ENCODE results near the gene HSF5. TPM values are rescaled to one million over a fixed set of nuclear protein-coding genes. Genes with fewer than 3 reads are reported as not detected.
A peak's percentile ranks its signal among the peaks of the same experiment; 100 is the strongest.

Gene HSF5
- total RNA-seq, 1 donor from 2014 or later, result 5.5 TPM

GRCh38 chr17:58375256-58375655 lies 113.0 kb downstream of the HSF5 start:
- Mint-ChIP-seq H3K36me3 (ENCODE audit: low read depth) (no peaks in the 10 kb centered on the region), H3K9me3 (no peaks in the 10 kb centered on the region), H3K4me1 (peaks cover 22% of the 10 kb centered on the region), H3K4me3 (no peak overlapping the region), H3K27me3 (no peaks in the 10 kb centered on the region), H3K27ac (no peak overlapping the region)
- CTCF ChIA-PET, result interaction anchor here (0.9 kb wide), 1 partner anchor 58 kb away, joined by 5 read pairs; no protein-coding TSS in a partner anchor
- TF ChIP-seq CTCF (IDR thresholded peaks at IDR 0.05), result no peak
- ATAC-seq (ENCODE audit: low read depth), result no peak
- POLR2A ChIA-PET, result no interaction called here
- no peak for DNase-seq
- intact Hi-C loops (cut with micrococcal nuclease), result loop anchor here (1.0 kb wide), 1 partner anchor 58 kb away; no protein-coding TSS in a partner anchor

- POLR2A ChIA-PET, result interaction anchor here (1.5 to 9.7 kb wide), 3 partner anchors 8 to 46 kb away, joined by 3 to 126 read pairs (median 6); no protein-coding TSS in a partner anchor
- intact Hi-C loops (cut with micrococcal nuclease), result no loop called here
- Mint-ChIP-seq H3K36me3 (ENCODE audit: low read depth) (no peaks in the 10 kb centered on the region), H3K27me3 (no peaks in the 10 kb centered on the region), H3K4me1 (peaks cover 34% of the 10 kb centered on the region), H3K27ac (no peak overlapping the region), H3K4me3 (no peak overlapping the region), H3K9me3 (no peaks in the 10 kb centered on the region)
- DNase-seq (no peak), ATAC-seq (ENCODE audit: low read depth) (no peak)
- TF ChIP-seq CTCF (IDR thresholded peaks at IDR 0.05), result no peak
- CTCF ChIA-PET, result interaction anchor here (1.5 kb wide), 1 partner anchor 56 kb away, joined by 4 read pairs; no protein-coding TSS in a partner anchor
These were observed 114.3 kb downstream of the HSF5 start for GRCh38 chr17:58373923-58374322.

GRCh38 chr17:58373003-58373402 lies 115.2 kb downstream of the HSF5 start:
- ATAC-seq (ENCODE audit: low read depth), result no peak
- TF ChIP-seq CTCF (IDR thresholded peaks at IDR 0.05), result no peak
- intact Hi-C loops (cut with micrococcal nuclease), result no loop called here
- CTCF ChIA-PET, result interaction anchor here (1.5 kb wide), 1 partner anchor 55 kb away, joined by 4 read pairs; no protein-coding TSS in a partner anchor
- peaks cover 38% of the 10 kb centered on the region for H3K4me1 Mint-ChIP-seq
- no peaks in the 10 kb centered on the region for H3K9me3 Mint-ChIP-seq
- DNase-seq, result no peak
- H3K27ac Mint-ChIP-seq, result peak overlapping the region; percentile 16
- POLR2A ChIA-PET, result interaction anchor here (0.7 to 9.7 kb wide), 5 partner anchors 9 to 46 kb away, joined by 3 to 126 read pairs (median 6); partner anchors contain the start of gene SUPT4H1
- H3K4me3 Mint-ChIP-seq, result no peak overlapping the region
- no peaks in the 10 kb centered on the region for H3K27me3 Mint-ChIP-seq
- H3K36me3 Mint-ChIP-seq (ENCODE audit: low read depth), result no peaks in the 10 kb centered on the region

- ChIA-PET POLR2A (interaction anchor here (4.2 to 9.7 kb wide), 3 partner anchors 19 to 37 kb away, joined by 21 to 126 read pairs (median 50); partner anchors contain the start of gene SUPT4H1), CTCF (interaction anchor here (0.9 to 1.7 kb wide), 2 partner anchors 46 to 54 kb away, joined by 4 to 6 read pairs; partner anchors contain the start of gene RNF43)
- H3K4me3 Mint-ChIP-seq, result no peak overlapping the region
- DNase-seq, result no peak
- H3K4me1 Mint-ChIP-seq, result peaks cover 42% of the 10 kb centered on the region
- intact Hi-C loops (cut with micrococcal nuclease), result no loop called here
- no peak for TF ChIP-seq CTCF (IDR thresholded peaks at IDR 0.05)
- H3K27ac Mint-ChIP-seq, result no peak overlapping the region
- no peaks in the 10 kb centered on the region for H3K9me3 Mint-ChIP-seq
- no peak for ATAC-seq (ENCODE audit: low read depth)
- no peaks in the 10 kb centered on the region for H3K36me3 Mint-ChIP-seq (ENCODE audit: low read depth)
- H3K27me3 Mint-ChIP-seq, result no peaks in the 10 kb centered on the region
These were observed 116.8 kb downstream of the HSF5 start for GRCh38 chr17:58371300-58371950.

- ChIA-PET CTCF (interaction anchor here (1.7 kb wide), 1 partner anchor 47 kb away, joined by 6 read pairs; the partner anchor contains the start of gene RNF43), POLR2A (interaction anchor here (1.8 to 9.7 kb wide), 5 partner anchors 18 to 45 kb away, joined by 5 to 126 read pairs (median 21); partner anchors contain the start of genes SUPT4H1 and TSPOAP1)
- DNase-seq (no peak), ATAC-seq (ENCODE audit: low read depth) (no peak)
- H3K36me3 Mint-ChIP-seq (ENCODE audit: low read depth), result no peaks in the 10 kb centered on the region
- no peaks in the 10 kb centered on the region for H3K9me3 Mint-ChIP-seq
- H3K27me3 Mint-ChIP-seq, result no peaks in the 10 kb centered on the region
- peaks cover 42% of the 10 kb centered on the region for H3K4me1 Mint-ChIP-seq
- peak overlapping the region; percentile 67 for H3K27ac Mint-ChIP-seq
- peak overlapping the region; percentile 56 for H3K4me3 Mint-ChIP-seq
- no peak for TF ChIP-seq CTCF (IDR thresholded peaks at IDR 0.05)
- intact Hi-C loops (cut with micrococcal nuclease), result no loop called here
These were observed 117.5 kb downstream of the HSF5 start for GRCh38 chr17:58370716-58371115.
